Measurements from ENCODE around the gene CD200.

DNA sequence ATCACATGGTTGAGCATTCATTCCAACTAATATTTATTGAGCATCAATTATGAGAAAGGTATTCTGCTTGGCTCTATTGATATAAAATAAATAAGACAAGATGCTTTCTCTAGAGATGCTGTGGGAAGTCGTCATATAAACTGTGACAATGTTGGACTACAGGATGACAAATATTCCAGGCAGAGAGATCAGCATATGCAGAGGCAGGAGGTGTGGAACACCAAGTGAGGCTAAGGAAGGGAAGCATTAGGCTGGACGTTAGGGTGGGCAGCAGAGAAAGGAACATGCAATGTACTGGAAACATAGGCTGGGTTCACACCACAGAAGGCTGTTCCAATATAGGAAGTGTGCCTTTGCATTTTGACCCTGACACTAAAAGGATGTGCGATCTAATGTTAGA lies 38.6 kb downstream of the CD200 start:
- TF ChIP-seq FOXA1 (IDR thresholded peaks at IDR 0.05) (no peak), ELF4 (IDR thresholded peaks at IDR 0.05) (no peak), FOXM1 (IDR thresholded peaks at IDR 0.05; ENCODE audit: borderline replicate concordance) (no peak), LEF1 (IDR thresholded peaks at IDR 0.05; ENCODE audit: borderline replicate concordance) (no peak), SP1 (IDR thresholded peaks at IDR 0.05) (no peak), L3MBTL2 (conservative IDR thresholded peaks at IDR 0.05) (no peak), SUZ12 (IDR thresholded peaks at IDR 0.05) (no peak), HDGF (IDR thresholded peaks at IDR 0.05; ENCODE audit: borderline replicate concordance) (no peak), PKNOX1 (IDR thresholded peaks at IDR 0.05) (no peak), NFRKB (IDR thresholded peaks at IDR 0.05) (no peak), TARDBP (IDR thresholded peaks at IDR 0.05) (no peak)

Measured in HEK293T (cell line).